ENCODE results near the gene IMPA2.

The IMPA2 gene

DNA sequence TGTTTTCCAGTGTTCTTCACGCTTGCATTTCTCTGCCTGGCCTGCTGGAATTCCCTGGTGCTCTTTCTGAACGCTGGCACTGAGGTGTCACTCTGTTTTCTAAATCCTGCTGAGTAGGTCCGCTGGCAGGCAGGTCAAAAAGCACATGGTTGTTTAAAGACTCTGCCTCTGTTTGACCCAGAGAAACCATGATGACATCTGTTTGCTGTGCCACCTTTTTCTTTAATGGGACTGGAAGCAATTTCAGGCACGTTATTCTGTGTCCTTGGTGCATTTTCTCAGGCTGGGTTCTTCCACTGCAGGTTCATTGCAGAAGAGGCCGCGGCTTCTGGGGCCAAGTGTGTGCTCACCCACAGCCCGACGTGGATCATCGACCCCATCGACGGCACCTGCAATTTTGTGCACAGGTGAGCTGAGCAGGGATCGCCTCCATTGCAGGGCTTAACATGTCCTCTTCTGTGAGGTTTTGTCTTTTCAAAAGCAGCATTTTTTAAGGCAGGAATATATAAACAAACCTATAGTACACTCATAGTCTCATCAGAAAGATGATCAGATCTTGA is 28.4 kb downstream of the IMPA2 start:
- no peak for DNase-seq

DNA sequence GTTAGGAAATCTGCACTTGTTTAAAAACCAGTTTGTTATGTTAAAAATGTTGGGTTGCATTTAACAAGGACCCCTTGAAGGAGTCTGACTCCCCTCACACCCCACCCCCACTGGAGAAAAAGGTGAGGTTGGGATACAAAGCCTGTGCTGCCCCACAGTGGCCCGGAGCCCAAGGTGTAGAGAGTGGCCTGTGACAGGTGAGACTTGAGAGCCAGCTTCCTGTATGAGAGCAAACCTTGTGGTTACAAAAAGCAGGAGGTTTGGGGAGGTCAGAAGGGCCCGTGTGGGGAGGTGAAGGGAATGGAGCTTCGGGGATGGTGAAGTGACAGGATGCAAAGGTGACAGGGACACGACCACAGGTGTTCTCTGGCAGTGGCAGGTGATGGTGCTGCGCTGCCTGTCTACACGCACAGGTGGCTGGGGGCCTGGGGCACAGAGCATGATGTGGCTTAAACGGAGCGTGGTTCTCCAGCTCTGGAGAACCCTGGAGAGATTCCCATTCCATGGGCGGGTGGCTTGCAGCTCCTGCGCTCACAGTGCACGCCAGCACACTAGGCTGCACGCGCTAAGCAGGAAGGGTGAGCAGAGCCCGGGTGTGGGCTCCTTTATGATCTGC is 29.0 kb downstream of the IMPA2 start:
- no peak for DNase-seq

DNA sequence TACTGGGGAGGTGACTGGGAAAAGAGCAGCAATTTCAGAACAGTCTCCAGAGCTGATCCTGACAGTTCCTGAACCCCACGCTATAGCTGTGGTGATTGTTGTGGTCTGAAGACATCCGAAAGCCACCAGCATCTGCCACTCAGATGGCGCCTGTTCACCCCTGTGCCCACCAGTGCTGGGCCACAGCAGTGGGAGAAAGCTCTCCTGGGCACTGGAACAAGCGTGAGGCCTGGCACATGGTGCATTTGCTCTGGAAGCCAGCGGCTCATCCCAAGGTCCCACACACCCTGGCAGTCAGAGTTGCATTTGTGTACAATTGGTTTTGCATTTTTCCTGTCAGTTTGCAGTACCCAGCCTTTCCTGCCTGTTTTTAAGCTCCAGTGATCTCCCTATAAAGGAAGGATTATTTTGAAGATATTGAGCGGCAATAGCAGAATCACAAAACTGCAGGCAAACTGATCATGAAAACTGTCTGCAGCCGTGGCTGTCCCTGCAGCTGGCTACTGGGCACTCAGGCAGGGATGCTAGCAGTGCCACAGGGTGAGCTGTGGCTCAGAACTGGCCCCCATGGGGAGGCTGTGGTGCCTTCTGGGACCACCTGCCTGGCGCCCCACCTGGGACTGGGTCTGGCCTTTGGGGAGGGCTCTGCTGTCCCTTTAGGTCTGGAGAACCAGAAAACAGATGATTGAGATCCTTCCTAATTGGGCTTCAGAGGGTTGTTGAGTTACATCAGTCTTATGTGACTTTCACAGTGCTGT is 30.1 kb downstream of the IMPA2 start:
- DNase-seq: no peak

DNA sequence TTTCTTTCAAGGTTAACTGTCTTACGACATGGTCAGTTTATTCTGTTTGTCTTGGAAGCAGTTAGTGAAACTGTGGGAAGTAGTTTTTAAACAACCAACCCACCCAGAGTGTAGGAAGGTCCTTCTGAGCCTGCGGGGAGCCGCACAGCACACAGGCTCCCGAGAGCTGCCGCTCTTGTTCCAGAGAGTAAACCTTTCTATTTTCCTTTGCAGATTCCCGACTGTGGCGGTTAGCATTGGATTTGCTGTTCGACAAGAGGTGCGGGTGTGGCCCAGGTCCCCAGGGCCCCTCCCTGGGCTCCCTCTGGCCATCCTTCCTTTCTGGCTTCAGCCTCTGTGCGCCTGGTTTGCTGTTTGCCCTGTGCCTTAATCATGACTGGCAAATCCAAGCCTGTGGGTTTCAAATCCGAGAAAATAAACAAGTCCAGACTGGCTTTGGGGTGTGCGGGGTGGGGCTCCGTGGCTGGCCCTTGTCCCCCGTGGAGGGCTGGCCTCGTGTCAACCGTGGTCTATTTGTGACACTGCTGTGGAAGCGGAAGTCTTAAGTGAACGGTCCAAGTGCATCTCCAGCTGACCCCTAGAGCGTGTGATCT is 30.7 kb downstream of the IMPA2 start:
- no peak for DNase-seq

DNA sequence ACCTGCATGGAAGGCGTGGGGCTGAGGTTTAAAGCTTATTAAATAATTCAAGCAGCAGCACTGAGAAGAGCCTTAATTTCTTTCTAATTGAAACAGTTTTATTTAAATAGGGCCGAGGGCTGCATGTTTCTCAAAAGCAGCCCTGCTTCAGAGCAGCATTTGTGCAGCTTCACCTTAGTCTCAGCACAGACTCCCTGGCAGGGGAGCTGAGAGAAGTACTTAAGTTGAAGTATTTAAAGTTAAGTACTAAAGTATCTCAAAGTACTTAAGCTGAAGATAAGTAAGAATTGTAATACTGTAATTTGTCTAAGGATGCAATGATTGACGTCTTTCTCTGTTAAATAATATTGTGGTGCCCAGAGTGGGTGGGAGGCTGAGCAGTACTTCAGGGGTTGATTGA is 31.4 kb downstream of the IMPA2 start:
- DNase-seq: no peak

DNA sequence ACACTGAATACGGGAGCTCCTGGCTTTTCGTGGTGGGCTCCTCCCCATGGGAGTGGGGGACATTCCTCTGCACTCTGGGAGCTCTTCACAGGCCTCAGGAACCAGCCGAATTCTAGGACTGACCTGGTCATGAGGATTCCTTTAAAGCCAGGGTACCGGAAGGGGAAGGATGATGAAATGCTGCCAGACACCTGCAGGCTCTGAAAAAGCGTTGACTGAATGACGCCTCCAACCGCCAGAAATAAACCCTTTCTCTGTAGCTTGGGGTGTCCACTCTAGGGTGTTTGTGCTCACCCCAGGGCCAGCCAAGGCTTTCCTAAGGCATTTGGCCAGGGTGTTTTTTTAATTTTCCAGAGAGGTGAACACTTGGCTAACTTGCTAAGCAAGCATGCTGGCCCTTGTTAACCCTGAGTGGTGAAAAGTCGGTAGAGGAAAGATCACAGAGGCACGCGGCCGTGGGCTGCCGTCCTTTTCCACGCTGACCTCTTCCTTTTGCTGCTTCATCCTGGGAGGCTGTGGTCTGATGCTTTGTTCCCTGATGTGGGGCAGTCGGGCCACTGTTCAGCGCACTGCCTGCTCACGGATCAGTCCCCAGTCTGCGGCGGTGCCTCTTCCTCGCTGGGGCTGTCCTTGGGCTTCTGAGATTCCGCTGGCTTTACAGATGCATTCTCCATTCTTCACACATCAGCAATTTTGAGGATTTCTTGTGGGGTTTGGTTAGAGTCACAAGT is 32.0 kb downstream of the IMPA2 start:
- DNase-seq: no peak

DNA sequence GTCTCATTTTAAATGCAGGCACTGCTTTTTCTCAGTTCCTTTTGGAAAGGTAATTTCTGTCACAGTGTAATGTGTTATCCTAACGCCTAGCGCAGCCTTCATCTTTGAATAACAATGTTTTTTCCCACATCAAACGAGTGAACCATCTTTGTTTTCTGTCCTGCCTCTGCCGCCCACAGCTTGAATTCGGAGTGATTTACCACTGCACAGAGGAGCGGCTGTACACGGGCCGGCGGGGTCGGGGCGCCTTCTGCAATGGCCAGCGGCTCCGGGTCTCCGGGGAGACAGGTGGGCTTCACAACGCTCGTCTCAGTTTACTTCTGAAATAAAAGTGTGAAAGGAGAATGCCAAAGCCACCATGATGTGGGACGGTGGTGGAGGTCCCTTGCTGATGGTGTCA is 32.8 kb downstream of the IMPA2 start:
- no peak for DNase-seq

DNA sequence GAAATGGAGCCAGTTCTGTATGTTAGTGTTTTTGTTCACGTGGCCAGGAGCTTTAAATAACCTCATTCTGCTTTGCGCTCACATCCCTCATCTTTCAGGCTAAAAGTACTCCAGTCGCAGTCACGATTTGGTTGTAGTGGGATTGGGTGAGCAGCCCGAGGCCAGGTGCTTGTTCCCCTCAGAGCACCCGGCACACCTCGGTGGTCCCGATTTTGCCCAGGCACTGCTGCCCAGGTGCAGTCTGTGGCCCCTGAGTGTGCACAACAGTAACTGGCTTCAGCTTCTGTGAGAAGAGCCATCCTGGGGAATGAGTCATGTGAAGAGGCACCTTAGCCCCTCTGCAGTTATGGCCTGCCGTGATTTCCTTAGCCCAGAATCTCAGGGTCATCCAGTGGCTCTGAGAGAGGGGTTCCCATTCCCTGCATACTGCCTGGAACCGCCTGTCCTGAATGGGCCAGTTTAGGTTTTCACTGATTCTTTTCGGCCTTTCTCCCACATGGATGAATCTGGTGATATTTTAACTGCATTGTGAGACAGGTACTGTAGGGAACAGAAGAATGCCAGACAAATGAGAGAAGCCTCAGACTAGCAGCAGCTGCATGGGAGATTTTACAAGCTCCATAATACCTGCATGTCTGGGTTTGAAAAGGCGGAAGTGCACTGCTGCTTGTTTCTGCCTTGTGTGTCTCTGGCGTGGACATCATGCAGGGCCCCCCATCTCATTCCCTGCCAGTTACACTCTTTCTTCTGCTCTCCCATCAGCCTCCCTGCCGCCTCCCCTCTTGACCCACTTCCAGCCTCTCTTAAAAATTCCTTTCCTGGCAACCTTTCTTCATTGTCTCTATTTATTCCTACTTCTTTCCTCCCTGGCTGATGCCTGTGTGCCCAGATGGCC is 33.5 kb downstream of the IMPA2 start:
- DNase-seq: no peak

DNA sequence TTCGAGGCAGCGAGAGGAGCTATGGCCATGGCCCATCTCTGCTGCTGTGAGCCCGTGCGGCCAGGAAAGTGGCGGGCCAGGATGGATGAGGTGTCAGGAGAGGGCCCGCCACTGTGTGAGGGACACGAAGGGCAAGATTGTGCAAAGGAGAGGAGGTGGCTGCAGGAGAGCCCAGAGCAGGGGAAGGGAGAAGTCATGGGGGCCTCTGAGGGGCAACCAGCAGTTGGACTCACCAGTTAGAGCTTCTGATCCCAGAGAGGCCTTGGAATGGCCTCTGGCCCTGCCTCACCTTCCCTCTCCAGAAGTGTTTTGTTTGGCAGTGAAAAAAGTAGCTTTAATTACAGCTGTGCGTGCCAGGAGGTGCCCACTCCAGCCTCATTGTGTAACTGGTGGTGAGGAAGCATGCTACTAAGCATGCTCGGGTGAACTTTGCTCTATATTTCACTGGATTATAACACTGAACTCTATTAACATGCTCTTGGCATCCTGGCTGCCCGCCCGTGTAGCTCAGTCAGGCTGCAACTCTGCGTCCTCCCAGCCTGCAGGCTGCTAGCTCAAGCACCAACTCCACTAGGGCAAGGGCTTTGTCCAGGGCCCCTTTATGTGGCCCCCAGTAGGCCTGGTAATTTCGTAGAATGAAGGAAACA is 34.2 kb downstream of the IMPA2 start:
- no peak for DNase-seq

DNA sequence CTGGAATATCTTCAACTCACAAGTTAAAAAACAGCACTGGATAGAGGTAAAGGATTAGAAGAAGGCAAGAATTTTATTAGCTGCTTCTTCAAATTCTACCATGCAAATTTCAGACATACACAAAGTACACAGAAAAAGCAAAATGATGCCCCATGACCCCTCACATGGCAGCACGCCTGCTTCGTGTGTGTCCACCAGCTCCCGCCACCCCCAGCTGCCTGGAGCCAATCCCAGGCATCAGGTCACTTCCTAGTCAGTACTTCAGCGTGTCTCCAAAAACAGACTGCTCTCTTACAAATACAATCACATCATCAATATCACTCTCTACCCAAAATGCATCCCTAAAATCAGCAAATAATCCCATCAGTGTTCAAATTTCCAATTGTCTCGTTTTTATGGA is 35.8 kb downstream of the IMPA2 start:
- no peak for DNase-seq

DNA sequence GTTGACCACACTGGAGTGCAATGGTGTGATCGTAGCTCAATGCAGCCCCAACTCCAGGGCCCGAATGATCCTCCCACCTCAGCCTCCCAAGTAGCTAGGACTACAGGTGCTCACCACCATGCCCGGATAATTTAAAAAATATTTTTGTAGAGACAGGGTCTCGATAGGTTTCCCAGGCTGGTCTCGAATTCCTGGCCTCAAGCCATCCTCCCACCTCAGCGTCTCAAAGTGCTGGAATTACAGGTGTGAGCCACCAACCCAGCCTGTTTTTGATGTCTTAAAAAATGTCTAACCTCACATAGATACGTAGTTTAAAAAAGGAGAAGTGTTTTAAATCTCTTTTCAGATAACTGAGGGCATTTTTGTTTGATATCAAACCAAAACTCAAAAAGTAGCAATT is 37.6 kb downstream of the IMPA2 start:
- no peak for DNase-seq

DNA sequence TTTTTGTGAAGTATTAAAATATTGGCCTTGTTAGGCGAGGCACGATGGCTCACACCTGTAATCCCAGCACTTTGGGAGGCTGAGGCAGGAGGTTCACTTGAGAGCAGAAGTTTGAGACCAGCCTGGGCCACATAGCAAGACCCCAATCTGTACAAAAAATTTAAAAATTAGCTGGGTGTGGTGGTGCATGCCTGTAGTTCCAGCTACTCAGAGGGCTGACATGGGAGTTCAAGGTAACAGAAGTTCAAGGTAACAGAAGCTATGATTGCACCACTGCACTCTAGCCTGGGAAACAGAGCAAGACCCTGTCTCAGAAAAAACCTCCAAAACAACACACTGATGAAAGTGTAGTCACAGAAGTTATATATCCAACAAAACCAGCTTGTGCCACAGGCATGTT is 39.8 kb downstream of the IMPA2 start:
- DNase-seq: no peak

DNA sequence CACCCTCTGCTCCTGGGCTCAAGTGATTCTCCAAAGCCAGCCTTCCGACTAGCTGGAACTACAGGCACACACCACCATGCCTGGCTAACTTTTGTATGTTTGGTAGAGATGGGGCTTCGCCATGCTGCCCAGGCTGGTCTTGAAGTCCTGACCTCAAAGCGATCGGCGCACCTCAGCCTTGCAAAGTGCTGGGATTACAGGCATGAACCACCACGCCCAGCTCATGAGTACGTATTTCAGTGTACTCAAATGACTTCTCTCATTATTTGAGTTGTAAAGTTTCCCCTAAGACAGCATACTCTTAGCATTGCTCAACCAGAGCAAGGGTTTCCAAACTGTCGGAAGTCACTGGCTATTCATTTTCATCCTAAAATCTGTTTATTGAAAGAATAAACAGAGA is 40.3 kb downstream of the IMPA2 start:
- DNase-seq: no peak

DNA sequence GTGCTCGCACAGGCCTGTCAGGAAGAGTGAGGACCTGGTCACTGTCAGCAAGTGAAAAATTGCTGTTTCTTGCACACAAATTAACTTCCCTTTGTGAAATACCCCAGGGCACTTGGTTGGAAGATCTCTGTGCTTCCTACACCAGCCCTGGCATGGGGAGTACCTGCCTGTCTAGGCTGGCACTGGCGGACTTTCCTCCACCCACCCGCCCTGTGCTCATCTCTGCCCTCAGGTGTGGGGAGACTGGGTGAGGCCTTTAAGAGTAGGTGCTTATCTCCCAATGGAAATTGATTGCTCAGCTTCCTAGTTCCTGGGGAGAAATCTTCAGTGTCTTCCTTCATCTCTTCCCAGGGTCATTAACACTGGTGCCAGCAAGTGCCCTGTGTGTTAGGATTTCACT is 42.1 kb downstream of the IMPA2 start:
- DNase-seq: no peak

DNA sequence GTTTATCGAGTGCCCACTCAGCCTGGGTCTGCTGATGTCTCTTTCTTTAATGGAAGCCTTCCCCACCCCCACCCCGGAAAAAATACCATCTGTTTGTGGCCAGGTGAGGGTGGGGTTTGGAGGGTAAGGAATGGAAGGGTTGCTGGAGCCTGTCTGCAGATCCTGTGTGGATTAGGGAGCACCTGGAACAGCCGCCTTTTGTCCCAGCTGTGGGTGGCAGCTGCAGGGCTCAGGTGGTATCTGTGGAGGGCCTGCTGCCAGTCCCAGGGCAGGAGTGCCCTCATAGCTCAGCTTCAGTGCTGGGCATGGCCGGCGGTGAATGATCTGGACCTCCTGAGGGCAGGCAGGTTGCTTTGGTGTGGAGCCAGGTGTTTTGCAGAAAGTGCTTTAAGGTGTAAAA is 45.3 kb downstream of the IMPA2 start:
- no peak for DNase-seq

DNA sequence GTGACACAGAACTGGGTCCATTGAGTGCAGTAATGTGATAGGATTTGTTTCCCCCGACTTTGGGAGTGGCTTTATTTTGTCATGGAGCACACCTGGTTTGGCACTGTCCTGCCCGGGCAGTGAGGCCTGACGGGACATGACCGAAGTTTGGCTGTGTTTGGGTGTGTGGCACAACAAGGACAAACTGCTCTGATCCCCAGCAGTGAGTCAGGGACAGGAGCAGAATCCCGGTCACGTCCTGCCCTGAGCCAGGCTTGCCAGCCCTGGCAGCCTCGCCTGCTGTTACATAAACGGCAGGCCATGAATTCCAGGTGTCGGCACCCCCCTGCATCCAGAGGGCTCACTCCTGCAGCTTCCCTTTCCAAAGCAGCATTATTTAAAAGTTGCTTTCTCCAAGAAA is 45.7 kb downstream of the IMPA2 start:
- DNase-seq: no peak

DNA sequence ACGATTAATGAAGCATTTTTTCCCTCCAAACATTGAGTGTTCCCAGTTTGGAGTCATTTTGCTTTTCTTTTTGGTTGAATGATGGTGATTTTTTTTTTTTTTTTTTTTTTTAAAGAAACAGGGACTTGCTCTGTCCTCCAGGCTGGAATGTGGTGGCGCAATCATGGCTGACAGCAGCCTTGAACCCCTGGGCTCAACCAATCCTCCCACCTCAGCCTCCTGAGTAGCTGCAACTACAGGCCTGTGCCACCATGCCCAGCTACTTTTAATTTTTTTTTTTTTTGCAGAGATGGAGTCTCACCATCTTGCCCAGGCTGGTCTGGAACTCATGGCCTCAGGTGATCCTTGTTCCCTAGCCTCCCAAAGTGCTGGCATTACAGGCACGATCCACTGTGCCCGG is 46.2 kb downstream of the IMPA2 start:
- DNase-seq: no peak

DNA sequence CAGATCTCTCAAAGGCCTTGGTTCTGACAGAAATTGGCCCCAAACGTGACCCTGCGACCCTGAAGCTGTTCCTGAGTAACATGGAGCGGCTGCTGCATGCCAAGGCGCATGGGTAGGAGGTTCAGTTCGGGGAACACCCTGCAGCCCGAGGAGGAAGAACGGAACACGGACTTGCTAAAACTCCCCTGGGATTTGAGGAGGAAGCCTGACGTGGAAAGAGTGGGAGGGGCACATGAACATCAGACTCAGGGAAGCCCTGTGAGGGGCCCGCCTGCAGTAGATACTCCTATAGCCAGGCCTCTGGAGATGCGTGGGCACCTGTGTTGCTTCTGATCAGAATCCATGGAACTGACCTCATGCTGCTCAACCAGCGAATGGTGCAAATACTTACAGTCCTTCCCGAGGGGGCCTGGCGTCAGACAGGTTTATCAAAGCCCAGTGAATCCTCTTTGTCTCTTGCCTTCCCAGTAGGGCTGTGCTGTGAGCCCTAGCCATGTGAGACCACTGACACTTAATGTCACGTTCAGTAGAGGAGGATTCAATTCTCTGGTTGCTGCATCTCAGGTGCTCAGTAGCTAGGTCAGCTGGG is 46.8 kb downstream of the IMPA2 start:
- no peak for DNase-seq

DNA sequence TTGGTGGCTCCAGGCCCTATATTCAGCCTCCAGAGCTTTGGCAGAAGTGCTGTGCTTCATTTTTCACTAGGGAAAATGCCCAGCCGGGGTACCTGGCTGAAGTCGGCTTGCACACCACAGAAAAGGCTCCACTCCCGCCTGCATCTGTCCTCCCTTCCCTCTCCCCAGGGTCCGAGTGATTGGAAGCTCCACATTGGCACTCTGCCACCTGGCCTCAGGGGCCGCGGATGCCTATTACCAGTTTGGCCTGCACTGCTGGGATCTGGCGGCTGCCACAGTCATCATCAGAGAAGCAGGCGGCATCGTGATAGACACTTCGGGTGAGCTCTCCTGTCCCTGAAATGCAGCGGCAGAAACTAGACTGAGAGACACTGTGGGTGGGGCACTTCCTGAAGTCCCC is 47.4 kb downstream of the IMPA2 start:
- no peak for DNase-seq

DNA sequence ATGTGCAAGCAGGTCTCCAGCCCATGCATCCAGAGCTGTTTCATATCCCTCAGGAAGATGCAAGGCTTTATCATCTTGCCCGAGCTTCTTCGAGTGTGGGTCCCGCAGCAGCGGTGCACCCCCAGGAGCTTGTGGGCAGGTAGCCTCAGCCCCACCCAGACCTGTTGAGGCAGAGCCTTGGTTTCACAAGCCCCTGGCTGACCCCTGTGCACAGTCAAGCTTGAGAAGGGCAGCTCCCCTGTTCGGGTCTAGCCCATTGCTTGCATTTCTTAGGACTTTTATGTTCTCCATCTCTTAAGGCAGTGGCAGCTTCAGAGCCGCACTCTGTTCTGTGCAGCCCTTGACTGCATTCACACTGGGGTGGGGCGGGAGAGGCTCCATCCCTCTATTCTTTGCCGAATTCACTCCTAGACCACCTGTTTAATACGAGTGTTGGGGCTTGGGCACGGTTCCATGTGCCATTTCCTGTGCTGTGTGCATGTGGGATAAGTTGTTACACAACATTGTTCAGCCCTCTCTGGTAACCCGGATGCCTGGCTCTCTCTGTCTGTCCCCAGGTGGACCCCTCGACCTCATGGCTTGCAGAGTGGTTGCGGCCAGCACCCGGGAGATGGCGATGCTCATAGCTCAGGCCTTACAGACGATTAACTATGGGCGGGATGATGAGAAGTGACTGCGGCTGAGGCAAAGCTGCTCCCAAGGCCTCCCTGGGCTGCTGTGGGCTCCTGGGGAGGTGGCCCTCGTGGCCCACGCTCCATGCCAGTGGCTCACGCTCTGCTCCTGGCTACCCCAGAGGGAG is 48.7 kb downstream of the IMPA2 start:
- no peak for DNase-seq

DNA sequence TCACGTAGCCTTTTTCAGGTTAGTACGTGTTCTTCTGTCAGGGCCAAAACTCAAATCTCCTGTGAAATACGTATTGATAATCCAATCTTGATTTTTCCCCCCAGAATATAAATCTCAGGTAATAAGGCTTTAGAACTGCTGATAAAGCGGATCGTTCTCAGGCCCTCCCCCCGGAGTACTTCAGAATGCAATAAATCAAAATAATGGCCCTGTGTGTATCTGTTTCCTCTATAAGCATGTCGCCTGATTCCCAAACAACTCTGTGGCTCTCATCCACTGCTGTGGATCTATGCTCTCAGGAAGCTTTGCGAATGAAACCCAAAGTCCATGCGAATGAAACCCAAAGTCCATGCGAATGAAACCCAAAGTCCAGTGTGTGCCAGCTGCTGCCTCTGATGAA is 49.4 kb downstream of the IMPA2 start:
- no peak for DNase-seq
